HG03460 (cell line): ENCODE measurements around the gene ERG.

Source experiments
- ATAC-seq: cut with Tn5 transposase; IDR thresholded peaks from one replicate; pipeline ENCODE4 v1.9.1; 2021; ENCODE audit not compliant: unreplicated experiment

Gene ERG

GRCh38 chr21:38439426-38439825 is 58.9 kb downstream of the ERG start:
- no peak for ATAC-seq

- ATAC-seq: no peak
Measured at GRCh38 chr21:38438462-38438893, 59.8 kb downstream of the ERG start.

- no peak for ATAC-seq
Measured at GRCh38 chr21:38436341-38436740, 61.9 kb downstream of the ERG start.

GRCh38 chr21:38434913-38435533 is 63.3 kb downstream of the ERG start:
- ATAC-seq: no peak

- ATAC-seq: no peak
Measured at GRCh38 chr21:38433471-38433870, 64.8 kb downstream of the ERG start.

GRCh38 chr21:38430401-38430984 is 67.8 kb downstream of the ERG start:
- no peak for ATAC-seq

- no peak for ATAC-seq
Measured at GRCh38 chr21:38429011-38429410, 69.3 kb downstream of the ERG start.

- no peak for ATAC-seq
Measured at GRCh38 chr21:38428211-38428610, 70.1 kb downstream of the ERG start.

- ATAC-seq: no peak
Measured at GRCh38 chr21:38424305-38425019, 73.8 kb downstream of the ERG start.

GRCh38 chr21:38422082-38422481 is 76.2 kb downstream of the ERG start:
- ATAC-seq: no peak

GRCh38 chr21:38420140-38420539 is 78.1 kb downstream of the ERG start:
- no peak for ATAC-seq

GRCh38 chr21:38417726-38418125 is 80.6 kb downstream of the ERG start:
- no peak for ATAC-seq

- no peak for ATAC-seq
Measured at GRCh38 chr21:38416791-38417190, 81.5 kb downstream of the ERG start.

GRCh38 chr21:38413958-38414548 is 84.2 kb downstream of the ERG start:
- ATAC-seq: no peak

- ATAC-seq: no peak
Measured at GRCh38 chr21:38410466-38410865, 87.8 kb downstream of the ERG start.

- no peak for ATAC-seq
Measured at GRCh38 chr21:38409907-38410306, 88.4 kb downstream of the ERG start.

- no peak for ATAC-seq
Measured at GRCh38 chr21:38404177-38404576, 94.1 kb downstream of the ERG start.

- ATAC-seq: no peak
Measured at GRCh38 chr21:38402795-38403194, 95.5 kb downstream of the ERG start.

GRCh38 chr21:38402291-38402690 is 96.0 kb downstream of the ERG start:
- no peak for ATAC-seq

GRCh38 chr21:38401191-38401926 is 96.9 kb downstream of the ERG start:
- no peak for ATAC-seq

- no peak for ATAC-seq
Measured at GRCh38 chr21:38400195-38400919, 97.9 kb downstream of the ERG start.
